Endothelial cell (in vitro differentiated cells): ENCODE results near the gene MEF2C. TPM values are rescaled to one million over a fixed set of nuclear protein-coding genes. Genes with fewer than 3 reads are reported as not detected.

ENCODE experiments used
- DNase-seq: peaks from one replicate; pipeline ENCODE4 v3.0.0; 2021; ENCODE audit warnings: low spot score
- H3K27ac Mint-ChIP-seq: one replicate; pipeline ENCODE4 v1.8.0; 2021; ENCODE audit warnings: mixed read lengths, inconsistent platforms; ENCODE audit not compliant: unreplicated experiment
- H3K27me3 Mint-ChIP-seq: one replicate; pipeline ENCODE4 v1.8.0; 2021; ENCODE audit warnings: mild to moderate bottlenecking, moderate library complexity, mixed read lengths, inconsistent platforms; ENCODE audit not compliant: unreplicated experiment
- H3K36me3 Mint-ChIP-seq: one replicate; pipeline ENCODE4 v1.8.0; 2021; ENCODE audit warnings: mild to moderate bottlenecking, low read depth, mixed read lengths, inconsistent platforms; ENCODE audit not compliant: unreplicated experiment
- H3K4me1 Mint-ChIP-seq: one replicate; pipeline ENCODE4 v1.8.0; 2021; ENCODE audit warnings: mild to moderate bottlenecking, mixed read lengths, inconsistent platforms; ENCODE audit not compliant: unreplicated experiment
- H3K4me3 Mint-ChIP-seq: one replicate; pipeline ENCODE4 v1.8.0; 2021; ENCODE audit warnings: mild to moderate bottlenecking, mixed read lengths, inconsistent platforms; ENCODE audit not compliant: unreplicated experiment
- H3K9me3 Mint-ChIP-seq: one replicate; pipeline ENCODE4 v1.8.0; 2021; ENCODE audit warnings: mixed read lengths, inconsistent platforms; ENCODE audit not compliant: unreplicated experiment
- CTCF ChIP-seq: fragments of 200-600 bp; sonication (generic); IDR thresholded peaks from one replicate; pipeline ENCODE4 v1.5.0; 2021; ENCODE audit warnings: antibody characterized with exemption; ENCODE audit not compliant: unreplicated experiment
- total RNA-seq: library from RNA; stranded (reverse); fragmentation: NEBNext Ultra II Directional; extraction: Animal tissue kit (Norgen Biotek cat#: 25700); gene quantifications from one replicate; pipeline ENCODE4 v1.2.1, GENCODE V29; 2021; ENCODE audit not compliant: unreplicated experiment

Gene MEF2C
- total RNA-seq, 1 donor from 2014 or later: 134 TPM

- peaks cover 29% of the 10 kb centered on the region for H3K4me1 Mint-ChIP-seq
- no peaks in the 10 kb centered on the region for H3K36me3 Mint-ChIP-seq
- H3K9me3 Mint-ChIP-seq: no peaks in the 10 kb centered on the region
- H3K27ac Mint-ChIP-seq: peak overlapping the region; percentile 57
- TF ChIP-seq CTCF: no peak
- H3K4me3 Mint-ChIP-seq: peak overlapping the region; percentile 26
- H3K27me3 Mint-ChIP-seq: peaks cover 40% of the 10 kb centered on the region
- DNase-seq: no peak
These were observed 190.8 kb downstream of the MEF2C start for GRCh38 chr5:88691945-88692868.

GRCh38 chr5:88691230-88691582, 191.8 kb downstream of the MEF2C start:
- TF ChIP-seq CTCF: no peak
- H3K36me3 Mint-ChIP-seq: no peaks in the 10 kb centered on the region
- H3K4me3 Mint-ChIP-seq: peak overlapping the region; percentile 87
- H3K27me3 Mint-ChIP-seq: peaks cover 49% of the 10 kb centered on the region
- no peak overlapping the region for H3K27ac Mint-ChIP-seq
- peaks cover 29% of the 10 kb centered on the region for H3K4me1 Mint-ChIP-seq
- DNase-seq: no peak
- H3K9me3 Mint-ChIP-seq: no peaks in the 10 kb centered on the region

GRCh38 chr5:88690409-88691229, 192.4 kb downstream of the MEF2C start:
- no peak overlapping the region for H3K27ac Mint-ChIP-seq
- DNase-seq: peak; percentile 69
- peak overlapping the region; percentile 87 for H3K4me3 Mint-ChIP-seq
- H3K27me3 Mint-ChIP-seq: peaks cover 55% of the 10 kb centered on the region
- TF ChIP-seq CTCF: peak; percentile 95
- peaks cover 32% of the 10 kb centered on the region for H3K4me1 Mint-ChIP-seq
- H3K36me3 Mint-ChIP-seq: no peaks in the 10 kb centered on the region
- H3K9me3 Mint-ChIP-seq: no peaks in the 10 kb centered on the region

- Mint-ChIP-seq H3K27ac (no peak overlapping the region), H3K9me3 (no peaks in the 10 kb centered on the region), H3K4me3 (no peak overlapping the region), H3K36me3 (no peaks in the 10 kb centered on the region), H3K4me1 (peaks cover 32% of the 10 kb centered on the region), H3K27me3 (peaks cover 54% of the 10 kb centered on the region)
- no peak for TF ChIP-seq CTCF
- DNase-seq: no peak
These were observed 193.1 kb downstream of the MEF2C start for GRCh38 chr5:88689668-88690408.
